CD4-positive, alpha-beta T cell treated with Interleukin-17A for 1 hour (primary cell): Measurements from ENCODE around the gene THYN1.
A peak's percentile ranks its signal among the peaks of the same experiment; 100 is the strongest.

Experiments used
- DNase-seq: peaks from one replicate; pipeline ENCODE4 v3.0.0-alpha.2; 2020

THYN1 gene

DNA sequence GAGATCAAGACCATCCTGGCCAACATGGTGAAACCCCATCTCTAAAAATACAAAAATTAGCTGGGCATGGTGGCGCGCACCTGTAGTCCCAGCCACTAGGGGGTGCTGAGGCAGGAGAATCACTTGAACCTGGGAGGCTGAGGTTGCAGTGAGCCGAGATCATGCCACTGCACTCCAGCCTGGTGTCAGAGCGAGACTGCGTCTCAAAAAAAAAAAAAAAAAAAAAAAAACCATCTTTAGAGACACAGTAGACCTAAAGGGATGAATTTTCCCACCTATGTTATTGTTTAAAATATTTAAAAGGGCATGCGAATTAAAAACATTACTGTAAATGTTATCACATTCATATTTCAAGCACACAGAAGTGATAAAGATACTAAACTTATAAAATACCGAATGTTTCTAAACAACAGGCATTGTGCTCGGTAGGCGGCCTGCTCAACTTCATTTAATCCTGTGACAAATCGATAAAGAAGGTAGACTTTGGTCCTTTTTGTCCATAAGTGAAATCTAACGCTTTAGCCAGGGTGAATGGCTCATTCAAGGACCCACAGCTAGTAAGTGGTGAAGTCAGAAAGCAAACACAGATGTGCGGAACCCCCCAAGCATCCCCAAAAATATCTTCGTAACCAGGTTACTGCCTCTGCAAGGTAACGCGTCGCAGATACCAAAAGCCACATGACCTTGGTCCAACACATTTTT is 45.5 kb downstream of the THYN1 start:
- DNase-seq, result peak; percentile 75

DNA sequence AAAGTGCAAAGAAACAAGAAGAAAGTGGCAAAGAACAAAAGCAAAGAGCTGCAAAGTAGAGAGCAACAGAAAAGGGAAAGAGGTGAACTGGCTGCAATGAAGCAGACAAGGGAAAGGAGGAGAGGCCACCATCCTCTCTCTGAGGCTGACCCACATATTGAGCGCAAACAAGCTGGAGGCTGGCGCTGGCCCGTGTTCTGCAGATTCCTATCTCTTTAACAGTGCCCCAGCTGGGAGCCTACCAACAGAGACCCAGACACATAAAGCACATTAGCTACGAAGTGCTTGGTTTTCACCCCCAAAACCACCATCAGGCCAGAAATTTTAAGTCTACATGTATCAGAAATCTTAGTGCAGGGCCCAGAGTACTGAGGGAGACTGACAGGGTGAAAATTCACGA is 47.0 kb downstream of the THYN1 start:
- DNase-seq, result no peak

GRCh38 chr11:134205729-134206128 is 47.4 kb downstream of the THYN1 start:
- no peak for DNase-seq

DNA sequence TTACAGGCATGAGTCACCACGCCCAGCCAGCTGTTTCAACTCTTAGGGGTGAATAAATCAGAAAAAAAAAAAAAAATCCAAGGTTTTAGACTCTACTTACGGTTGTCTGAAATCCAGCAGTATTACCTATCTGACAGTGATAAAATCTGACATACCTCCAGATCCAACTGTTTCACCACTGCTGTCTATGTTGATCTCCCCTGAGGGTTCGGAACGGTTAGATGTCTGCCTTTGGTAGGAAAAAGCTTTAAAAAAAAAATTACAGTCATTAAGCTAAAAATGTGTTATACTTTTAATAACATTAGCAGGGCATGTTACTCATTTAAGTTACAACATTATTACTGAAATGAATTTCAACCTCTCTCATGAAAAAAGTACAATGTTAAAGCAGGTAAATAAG is 50.5 kb downstream of the THYN1 start:
- no peak for DNase-seq

GRCh38 chr11:134200688-134201087 is 52.5 kb downstream of the THYN1 start:
- DNase-seq, result no peak

- DNase-seq, result no peak
These were observed 53.6 kb downstream of the THYN1 start for GRCh38 chr11:134199531-134199930.
